Choroid plexus epithelial cell (primary cell): ENCODE results near the gene CARD10.

Experiments used
- DNase-seq: peaks from one replicate; pipeline ENCODE4 v3.0.0-alpha.2; 2010; ENCODE audit warnings: low read depth
- H3K4me3 ChIP-seq: 2 replicates; pipeline ENCODE4 v1.5.1; 2011; ENCODE audit warnings: low read depth, mild to moderate bottlenecking, control low read depth, low read length, moderate library complexity
- CTCF ChIP-seq: conservative IDR thresholded peaks from 2 replicates; pipeline ENCODE4 v1.5.1; 2011; ENCODE audit warnings: low read depth, mild to moderate bottlenecking, control low read depth, inconsistent platforms, low read length, moderate library complexity

The CARD10 gene

GRCh38 chr22:37483050-37483449 is 36.2 kb downstream of the CARD10 start:
- no peak for DNase-seq
- no peak for TF ChIP-seq CTCF
- H3K4me3 ChIP-seq, result no peak overlapping the region

DNA sequence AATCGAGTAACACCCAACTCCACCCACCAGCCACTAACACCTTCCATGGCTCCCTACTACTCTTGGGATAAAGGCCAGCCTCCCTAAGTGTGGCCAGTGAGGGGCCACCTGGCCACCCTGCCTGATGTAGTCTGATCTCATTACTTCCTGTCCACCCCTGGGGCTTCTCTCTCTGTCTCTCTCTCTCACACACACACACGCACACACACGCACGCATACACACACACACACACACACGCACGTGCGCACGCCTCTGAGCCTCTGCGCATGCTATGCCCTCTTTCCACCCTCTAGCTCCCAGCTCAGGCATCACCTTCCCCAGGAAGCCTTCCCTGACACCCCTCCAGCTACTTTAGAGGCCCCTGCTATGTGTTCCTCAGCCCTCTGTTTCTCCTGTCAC is 37.0 kb downstream of the CARD10 start:
- no peak overlapping the region for H3K4me3 ChIP-seq
- no peak for DNase-seq
- no peak for TF ChIP-seq CTCF

GRCh38 chr22:37481347-37481907 is 37.8 kb downstream of the CARD10 start:
- no peak overlapping the region for H3K4me3 ChIP-seq
- DNase-seq, result no peak
- no peak for TF ChIP-seq CTCF

DNA sequence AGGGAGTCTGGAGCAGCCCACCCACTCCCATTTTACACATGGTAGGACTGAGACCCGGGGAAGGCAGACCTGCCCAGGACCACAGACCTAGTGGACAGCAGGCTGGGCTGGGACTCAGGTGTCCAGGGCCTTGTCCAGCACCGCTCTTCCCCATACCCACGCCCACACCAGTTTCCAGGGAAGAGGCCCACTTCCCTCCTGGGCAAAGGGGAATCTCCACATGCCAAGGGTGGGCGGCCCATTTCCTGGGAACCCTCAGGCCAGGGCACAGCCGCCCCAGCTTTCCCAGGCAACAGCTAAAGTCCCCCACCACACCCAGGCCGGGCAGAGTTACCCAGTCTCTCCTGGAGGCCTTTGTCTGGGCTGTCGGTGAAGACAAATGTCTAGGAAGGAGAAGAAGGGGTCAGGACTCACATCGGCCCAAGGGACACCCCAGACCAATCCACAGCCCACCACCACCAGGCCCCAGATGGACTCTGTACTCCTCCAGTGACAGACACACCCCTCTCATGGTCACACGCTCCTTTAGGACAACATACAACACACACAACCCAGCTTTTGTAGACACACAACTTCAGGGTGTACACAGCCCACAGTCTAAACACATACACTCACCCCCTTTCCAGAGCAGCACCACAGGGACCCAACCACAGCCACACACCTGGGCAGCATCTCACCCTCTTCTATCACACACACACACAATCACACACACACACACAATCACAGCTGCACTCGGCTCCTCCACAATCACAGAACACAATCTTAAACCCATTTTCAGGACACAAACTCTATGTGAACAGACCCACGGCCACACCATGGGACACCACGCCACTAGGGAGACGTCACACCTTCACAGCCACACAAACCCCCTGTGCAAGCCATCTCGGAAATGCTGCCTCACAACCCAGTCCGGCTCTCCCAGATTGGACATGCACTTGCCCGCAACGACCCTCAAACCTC is 38.5 kb downstream of the CARD10 start:
- DNase-seq, result no peak
- no peak for TF ChIP-seq CTCF
- no peak overlapping the region for H3K4me3 ChIP-seq

DNA sequence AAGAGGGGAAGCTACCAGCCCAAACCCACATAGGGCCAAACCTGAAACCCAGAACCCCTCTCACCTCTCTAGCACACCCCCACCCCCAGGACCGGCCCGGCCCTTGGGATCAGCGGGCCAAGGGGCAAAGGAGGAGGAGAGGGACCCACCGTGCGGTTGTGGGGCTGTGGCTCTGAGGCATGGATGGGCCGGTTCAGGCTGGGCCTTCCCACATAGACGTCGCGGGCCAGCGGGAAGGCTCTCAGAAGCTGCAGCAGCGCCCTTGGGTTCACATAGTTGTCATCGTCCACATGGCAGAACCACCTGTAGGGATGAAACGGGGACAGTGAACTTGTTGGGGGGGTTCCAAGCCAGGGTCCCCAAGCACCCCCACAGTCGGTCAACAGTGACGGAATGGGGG is 40.0 kb downstream of the CARD10 start:
- DNase-seq, result no peak
- TF ChIP-seq CTCF, result no peak
- H3K4me3 ChIP-seq, result no peak overlapping the region

DNA sequence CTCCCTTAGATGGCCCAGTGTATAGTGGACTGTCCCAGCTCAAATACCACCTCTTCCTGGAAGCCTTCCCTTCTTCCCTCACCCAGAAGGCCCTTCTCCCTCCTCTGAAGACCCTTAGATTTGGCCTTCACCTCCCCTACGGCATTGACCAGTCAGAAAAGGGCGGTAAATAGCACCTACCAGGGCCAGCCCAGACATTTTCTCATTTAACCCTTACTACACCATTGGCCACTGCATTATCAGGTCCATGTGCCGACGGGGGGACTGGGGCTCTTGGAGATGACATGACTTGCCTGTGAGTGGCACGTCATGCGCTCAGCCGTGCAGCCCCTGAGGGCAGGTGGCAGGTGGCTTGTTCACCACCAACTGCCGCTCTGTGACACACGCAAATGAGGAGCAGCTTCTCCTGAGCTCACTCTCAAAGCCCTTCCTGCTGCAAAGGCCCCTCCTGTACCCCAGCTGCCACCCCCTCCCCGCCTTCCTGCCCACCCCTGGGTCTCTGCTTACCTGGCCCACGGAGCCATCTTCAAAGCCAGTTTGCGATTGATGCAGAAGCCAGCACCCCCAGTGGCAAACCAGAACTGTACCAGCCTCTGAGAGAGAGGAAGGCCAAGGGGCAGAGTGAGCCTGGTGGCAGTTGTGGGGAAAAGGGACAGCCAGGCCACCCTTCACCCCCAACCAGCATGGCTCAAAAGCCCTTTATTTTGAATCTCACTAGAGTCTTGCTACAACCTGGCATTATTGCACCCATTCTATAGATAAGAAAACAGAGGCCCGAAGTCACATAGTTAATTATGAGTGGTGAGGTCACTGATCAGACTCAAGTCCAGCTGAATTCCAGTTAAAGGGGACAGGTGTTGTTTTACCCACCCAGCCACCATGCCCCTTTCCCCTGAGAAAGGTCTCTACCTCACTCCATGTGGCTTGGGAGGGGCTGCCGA is 42.6 kb downstream of the CARD10 start:
- DNase-seq, result no peak
- no peak for TF ChIP-seq CTCF
- no peak overlapping the region for H3K4me3 ChIP-seq
